Measurements from ENCODE around the gene PDE8A.
A peak's percentile ranks its signal among the peaks of the same experiment; 100 is the strongest.

Gene PDE8A

GRCh38 chr15:85034276-85034675 is 52.6 kb downstream of the PDE8A start:
- no peak for DNase-seq (ENCODE audit: low read depth)

DNA sequence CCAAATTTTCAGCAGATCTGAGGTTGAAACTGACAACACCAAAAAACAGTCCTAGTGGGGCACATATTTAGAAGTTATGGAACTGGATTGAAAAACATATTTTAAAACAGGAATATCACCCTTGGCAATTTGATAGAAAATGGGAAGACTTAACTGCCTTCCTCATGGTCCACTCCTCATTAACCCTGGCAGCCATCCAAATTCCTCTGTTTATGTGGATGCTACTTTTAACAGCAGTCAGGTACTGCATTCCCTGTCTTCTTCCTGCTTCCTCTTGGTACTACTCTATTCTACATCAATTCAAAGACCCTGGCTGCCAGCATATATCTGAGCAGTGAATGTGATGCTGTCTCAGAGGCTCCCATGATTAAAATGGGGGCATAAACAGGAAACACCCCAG is 54.3 kb downstream of the PDE8A start:
- peak; percentile 23 for DNase-seq (ENCODE audit: low read depth)

DNA sequence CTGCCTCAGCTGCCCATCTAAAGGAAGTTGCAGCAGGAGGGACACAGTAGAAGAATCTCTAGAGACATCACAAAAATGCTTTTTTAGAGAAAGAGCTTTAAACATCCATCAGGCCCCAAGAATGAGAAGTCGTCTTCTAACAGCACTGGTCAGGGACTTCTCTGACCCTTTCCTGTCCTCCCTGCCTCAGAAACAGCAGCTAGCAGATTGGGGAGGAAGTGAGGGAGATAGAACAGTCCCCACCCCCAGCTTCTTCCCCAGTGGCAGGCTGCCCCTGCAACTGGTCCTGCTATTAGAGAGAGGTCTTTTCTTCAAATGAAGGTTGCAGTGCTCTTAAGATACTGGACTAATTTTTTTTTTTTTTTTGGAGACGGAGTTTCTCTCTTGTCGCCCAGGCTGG is 55.1 kb downstream of the PDE8A start:
- no peak for DNase-seq (ENCODE audit: low read depth)

DNA sequence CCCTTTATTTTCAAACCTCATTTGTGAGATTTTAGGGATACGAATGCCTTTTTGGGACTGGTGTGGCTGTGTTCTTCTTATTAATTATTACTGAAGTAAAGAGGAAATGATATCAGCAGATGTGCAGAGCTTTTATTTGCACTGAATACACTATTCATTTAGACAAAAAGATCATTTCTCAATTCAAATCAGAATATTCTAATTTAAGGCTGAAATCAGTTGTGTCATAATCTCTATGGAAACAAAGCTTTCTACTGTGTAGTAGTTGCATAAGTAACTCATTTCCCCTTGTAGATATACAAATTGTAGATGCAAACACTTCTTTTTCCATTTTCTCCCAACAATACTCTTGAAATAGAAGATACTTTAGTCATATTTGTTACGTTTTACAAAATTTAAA is 56.0 kb downstream of the PDE8A start:
- DNase-seq (ENCODE audit: low read depth): no peak

DNA sequence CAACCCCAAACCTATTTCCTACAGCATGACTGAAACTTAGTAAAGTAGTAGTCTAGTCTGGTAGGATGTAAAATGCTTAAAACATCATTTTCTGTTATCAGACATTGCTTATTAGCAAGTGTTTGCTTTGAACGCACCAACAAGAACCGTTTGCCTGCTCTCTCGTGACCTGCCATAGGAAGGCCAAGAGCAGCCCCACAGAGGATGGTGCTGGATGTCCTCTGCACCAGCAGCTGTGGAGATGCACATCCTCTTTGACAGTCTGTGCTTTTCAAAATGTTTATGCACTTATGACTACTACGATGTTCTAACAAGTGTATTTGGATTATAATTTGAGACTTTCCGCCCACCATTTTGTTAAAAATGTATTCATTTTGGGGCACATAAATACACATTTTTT is 59.6 kb downstream of the PDE8A start:
- no peak for DNase-seq (ENCODE audit: low read depth)

GRCh38 chr15:85044251-85044853 is 62.7 kb downstream of the PDE8A start:
- DNase-seq (ENCODE audit: low read depth): peak; percentile 75

DNA sequence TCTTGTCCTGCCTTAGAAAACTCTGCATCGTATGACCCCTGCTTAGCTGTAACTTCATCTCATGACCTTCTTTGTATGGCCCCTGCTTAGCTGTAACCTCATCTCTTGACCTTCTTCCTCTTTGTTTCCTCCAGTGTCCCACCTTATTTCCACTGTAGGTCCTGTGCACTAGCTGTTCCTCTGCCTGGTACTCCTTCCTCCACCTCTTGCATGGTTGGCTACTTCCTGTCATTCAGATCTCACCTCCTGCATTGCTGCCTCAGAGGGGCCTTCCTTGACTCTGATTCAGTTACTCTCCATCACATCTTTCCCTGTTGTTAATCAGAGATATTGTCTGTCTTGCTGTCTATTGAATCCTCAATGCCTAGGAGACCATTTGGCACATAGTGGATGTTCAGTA is 63.2 kb downstream of the PDE8A start:
- DNase-seq (ENCODE audit: low read depth): no peak

GRCh38 chr15:85045615-85046014 is 64.0 kb downstream of the PDE8A start:
- DNase-seq (ENCODE audit: low read depth): no peak

- DNase-seq (ENCODE audit: low read depth): peak; percentile 95
These were observed 65.8 kb downstream of the PDE8A start for GRCh38 chr15:85047271-85047948.

- DNase-seq (ENCODE audit: low read depth): peak; percentile 40
These were observed 66.8 kb downstream of the PDE8A start for GRCh38 chr15:85048430-85048829.

GRCh38 chr15:85049805-85050204 is 68.1 kb downstream of the PDE8A start:
- DNase-seq (ENCODE audit: low read depth): no peak

DNA sequence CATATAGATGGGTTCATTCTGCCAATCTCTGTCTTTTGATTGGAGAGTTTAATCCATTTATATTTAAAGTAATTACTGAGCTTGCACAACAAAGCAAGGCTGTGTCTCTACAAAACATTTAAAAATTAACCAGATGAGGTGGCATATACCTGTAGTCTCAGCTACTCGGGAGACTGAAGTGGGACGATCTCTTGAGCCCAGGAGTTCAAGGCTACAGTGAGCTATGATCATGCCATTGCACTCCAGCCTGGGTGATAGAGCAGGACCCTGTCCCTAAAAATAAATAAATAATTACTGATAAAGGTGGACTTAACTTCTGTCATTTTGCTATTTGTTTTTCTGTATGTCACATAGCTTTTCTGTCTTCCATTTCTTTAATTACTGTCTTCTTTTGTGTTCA is 78.1 kb downstream of the PDE8A start:
- DNase-seq (ENCODE audit: low read depth): no peak

- no peak for DNase-seq (ENCODE audit: low read depth)
These were observed 80.9 kb downstream of the PDE8A start for GRCh38 chr15:85062560-85062959.

- no peak for DNase-seq (ENCODE audit: low read depth)
These were observed 81.4 kb downstream of the PDE8A start for GRCh38 chr15:85063088-85063487.

GRCh38 chr15:85063522-85064079 is 81.9 kb downstream of the PDE8A start:
- no peak for DNase-seq (ENCODE audit: low read depth)

GRCh38 chr15:85064710-85065109 is 83.1 kb downstream of the PDE8A start:
- DNase-seq (ENCODE audit: low read depth): no peak

- no peak for DNase-seq (ENCODE audit: low read depth)
These were observed 89.4 kb downstream of the PDE8A start for GRCh38 chr15:85071061-85071460.

DNA sequence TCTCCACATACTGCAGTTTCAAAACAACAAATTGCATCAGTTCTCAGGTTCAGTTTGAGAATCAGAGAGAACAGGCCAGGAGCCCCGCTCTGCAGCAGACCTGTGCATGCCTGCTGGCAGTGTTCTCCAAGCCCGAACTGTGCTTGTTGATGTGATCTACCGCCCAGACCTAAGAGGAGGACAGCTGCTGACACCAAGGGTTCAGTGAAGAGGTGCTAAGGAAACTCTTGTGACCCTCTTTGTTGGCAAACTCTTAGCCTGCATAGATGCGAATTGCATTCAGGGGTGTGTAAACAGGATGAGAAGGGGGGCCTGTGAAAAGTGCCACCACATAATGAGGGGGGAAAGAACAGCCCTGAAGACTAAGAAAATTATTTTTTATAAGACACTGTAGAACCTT is 89.8 kb downstream of the PDE8A start:
- no peak for DNase-seq (ENCODE audit: low read depth)

GRCh38 chr15:85072917-85073316 is 91.3 kb downstream of the PDE8A start:
- no peak for DNase-seq (ENCODE audit: low read depth)

DNA sequence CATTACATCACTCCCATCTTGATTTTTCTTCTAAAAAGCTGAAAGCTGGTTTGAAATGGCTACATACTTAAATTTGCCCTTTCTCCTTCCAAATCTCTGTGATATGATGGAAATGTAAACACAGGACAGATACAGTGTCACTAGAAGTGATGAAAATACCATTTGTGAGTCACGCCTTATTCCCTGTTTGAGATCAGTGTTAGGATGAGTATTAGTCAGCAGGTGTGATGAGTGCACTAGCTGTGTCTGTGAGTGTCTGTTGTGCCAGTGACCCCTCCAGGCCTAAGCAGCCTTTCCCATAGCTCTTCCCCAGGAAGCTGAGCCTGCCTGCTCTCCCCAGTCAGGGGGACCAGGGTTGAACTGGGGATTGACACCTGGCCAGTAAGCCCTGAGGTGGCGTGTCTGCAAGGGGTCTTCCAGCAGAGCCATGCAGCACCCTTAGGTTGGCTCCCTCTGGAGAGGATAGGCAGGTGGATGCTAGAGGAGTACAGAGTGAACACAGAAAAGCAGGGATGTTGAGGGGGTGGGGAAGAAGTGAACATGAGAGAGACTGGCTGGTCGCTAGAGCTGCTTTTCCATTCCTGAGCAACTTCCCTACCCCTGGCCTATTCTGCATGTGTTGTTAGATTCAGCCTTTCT is 92.0 kb downstream of the PDE8A start:
- peak; percentile 28 for DNase-seq (ENCODE audit: low read depth)

GRCh38 chr15:85086855-85087254 is 105.2 kb downstream of the PDE8A start:
- DNase-seq (ENCODE audit: low read depth): no peak

- DNase-seq (ENCODE audit: low read depth): no peak
These were observed 106.6 kb downstream of the PDE8A start for GRCh38 chr15:85088300-85088699.

DNA sequence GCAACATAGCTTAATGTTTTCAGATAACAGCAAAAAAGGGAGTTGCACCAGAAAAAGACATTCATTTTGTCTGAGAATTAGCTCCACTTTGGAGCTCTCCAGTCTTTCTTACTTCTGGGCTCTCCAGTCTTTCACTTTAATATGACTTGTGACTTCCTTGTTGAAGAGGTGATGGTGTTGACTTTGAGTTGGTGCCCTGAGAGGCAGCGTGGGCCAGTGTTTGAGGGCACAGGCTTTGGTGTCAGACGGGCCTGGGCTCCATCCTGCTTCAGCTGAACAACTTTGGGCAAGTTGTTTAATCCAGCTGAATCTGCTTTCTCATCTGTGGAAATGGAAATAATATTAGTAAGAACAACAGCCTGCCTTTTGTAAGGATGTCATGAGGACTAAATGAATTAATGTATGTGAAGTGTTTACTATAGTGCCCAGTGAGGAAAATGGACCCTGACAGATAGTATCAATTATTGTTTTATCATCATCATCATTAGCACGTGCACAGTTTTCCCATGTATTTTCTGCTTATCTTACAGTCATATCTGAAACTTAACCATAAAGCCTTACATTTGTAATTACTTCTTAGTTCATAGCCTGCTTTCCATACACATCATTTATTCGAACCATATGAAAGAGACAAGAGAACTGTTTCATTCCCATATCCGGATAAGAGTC is 108.4 kb downstream of the PDE8A start:
- no peak for DNase-seq (ENCODE audit: low read depth)
